GM21619 (cell line): ENCODE results near the gene C10orf105.

Source experiments
- ATAC-seq: cut with Tn5 transposase; IDR thresholded peaks from one replicate; pipeline ENCODE4 v1.9.1; 2021; ENCODE audit not compliant: unreplicated experiment

C10orf105 gene

DNA sequence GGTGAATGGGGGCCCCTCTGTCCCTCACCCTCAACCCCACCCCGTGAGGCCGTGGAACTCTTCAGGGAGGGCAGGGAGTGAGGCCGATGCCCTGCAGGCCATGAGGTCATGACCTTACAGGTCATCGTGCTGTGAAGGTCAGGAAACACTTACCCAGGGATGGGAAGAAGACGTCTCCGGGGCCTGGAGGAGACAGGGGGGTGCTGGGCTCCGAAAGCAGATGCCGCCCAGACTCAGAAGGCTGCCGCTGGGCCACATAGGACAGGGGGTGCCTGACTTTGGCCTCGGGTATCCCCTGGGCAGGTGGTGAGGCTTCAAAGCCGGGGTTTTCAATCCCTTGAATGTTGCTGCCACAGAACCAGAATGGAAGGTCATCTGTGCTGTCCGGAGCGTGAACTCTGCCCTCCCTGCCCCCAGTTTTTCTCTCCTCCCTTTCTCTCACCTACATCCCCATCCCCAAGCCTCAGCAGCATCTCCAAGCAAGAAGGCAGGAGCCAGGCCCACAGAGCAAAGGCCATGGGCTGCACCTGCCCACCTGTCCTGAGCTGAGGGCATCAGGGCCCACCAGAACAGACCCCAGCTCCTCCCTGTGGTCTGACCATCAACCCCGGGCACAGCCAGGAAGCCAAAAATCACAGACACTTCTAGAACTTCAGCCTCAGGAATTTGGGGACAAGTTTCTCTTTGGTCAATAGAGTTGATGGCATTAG, 32.1 kb upstream of the C10orf105 start:
- no peak for ATAC-seq

DNA sequence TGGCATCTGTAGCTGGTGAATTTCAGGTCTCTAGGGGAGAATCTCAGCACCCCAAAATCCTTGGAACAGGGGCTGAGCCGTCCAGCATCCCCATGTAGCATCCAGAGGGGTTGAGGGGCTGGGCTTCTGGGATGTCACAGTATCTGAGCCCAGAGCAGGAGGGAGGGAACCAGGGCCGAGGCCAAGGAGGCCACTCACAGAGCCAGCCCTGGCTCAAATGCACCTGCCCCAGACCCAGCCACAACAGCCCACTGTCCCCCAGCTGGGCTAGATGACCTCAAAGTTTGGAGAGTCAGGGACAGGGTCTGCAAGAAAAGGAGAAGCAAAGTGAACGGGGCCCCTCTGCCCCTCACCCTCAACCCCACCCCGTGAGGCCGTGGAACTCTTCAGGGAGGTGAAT, 31.4 kb upstream of the C10orf105 start:
- no peak for ATAC-seq

DNA sequence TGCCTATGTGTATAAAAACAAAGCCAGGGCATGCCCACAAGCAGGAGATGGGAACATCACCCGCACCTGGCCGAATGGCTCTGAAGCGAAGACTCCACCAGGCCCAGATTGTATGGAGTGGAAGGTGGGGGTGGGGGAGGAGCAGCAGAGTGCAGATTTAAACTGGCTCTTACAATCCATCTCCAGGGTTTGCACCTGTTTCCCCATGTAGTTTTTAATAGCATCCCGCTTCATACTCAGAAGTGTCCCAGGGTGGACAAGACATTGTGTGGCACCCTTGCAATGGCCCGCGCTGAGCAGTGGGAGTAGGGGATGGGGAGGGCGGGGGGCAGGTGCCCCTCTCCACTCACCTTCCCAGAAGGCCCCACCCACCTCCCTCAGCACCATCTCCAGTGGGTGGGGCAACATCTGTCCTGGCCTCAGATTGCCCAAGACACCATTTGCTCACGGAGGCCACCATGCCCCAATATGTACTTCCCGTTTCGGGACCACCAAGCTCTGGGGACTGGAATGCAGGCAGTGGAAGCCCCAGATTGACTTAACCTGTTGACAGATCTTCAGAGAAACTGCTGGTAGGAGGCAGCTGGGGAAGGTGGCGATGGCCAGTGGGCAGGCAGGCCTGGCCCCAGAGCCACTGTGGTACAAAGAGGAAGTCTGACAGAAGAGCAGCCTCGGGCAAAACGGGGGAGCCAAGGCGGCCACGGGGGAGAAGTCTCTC, 30.7 kb upstream of the C10orf105 start:
- no peak for ATAC-seq

DNA sequence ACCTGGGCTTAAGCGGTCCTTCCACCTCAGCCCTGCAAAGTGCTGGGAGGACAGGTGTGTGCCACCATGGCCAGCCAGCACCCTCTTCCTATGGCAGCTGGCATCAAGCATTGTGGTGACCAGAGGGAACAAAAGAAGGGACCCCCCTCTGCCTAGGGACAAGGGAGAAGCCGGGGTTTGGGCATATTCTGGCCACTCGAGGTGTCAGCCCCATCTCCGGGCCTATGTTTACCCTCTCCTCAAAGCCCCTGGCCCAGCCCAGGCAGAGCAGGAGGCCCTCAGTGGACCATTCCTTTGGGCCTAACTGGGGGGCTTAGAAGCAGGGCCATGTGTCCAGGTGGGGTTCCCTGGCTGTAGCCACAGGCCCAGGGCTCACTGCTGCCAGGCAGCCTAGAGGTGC, 29.8 kb upstream of the C10orf105 start:
- ATAC-seq: no peak

DNA sequence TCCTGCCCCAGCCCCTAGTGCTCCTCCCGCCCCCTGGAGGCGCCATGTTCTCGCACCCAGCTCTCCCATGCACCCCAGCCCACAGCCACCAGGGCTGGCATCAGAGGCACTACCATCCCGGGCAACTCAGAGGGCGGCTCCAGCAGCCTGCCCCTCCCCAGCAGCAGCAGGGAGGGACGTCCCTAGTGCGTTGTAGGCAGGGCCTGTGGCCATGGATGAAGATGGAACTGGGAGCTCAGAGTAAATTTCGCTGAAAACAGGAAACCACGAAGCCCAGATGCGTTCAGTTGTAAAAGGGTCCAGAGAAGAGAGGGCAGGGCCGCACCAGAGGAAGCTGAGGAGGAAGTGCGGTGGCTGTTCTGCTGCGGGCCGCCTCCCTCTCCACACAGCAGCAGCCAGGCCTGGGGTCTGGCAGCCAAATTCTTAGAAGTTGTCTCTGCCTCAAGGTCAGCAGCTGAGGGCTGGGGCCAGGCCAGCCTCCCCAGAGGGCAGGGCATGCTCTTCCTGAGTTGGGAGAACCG, 29.2 kb upstream of the C10orf105 start:
- no peak for ATAC-seq

DNA sequence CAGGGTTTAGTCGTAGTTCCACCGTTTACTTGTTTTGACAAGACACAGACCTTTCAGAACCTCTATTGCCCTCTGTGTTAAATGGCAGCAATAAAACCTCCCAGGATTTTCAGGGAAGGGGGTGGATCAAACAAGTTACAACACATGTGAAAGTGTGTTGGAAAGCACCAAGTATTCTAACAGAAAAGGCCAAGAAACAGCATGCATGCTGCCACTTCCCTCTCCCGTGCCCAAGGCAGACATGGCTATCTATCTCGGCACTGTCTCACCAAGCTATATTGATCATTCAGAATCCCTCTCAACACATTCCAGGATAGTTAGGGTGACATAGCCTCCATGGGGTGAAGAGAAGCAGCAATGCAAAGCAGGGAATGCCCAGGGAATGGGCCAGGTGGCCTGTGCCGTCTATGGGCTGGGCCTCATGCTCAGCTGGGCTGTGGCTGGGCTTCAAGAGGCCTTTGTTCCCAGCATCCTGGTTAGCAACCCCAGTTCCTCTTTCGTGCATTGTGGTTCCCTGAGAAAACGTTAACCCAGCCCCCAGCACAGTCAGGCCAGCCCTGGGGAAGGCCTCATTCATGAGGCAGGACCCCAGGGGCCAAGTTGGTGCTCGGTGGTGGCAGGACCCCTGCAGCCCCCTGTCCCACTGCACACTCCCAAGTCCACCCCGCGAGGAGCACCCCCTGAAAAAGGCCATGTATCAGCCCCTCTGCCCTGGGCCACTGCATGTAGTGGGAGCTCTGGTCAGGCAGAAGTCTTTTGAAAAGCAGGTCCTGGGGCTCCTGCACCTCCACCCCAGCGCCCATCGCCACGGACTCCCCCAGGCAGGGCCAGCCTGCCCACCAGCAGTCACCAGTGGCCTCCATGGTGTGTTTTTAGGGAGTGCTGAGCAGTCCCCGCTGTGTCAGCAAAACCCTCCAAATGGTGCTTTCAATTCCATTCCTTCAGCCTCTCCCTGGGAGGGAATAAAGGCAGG, 28.3 kb upstream of the C10orf105 start:
- no peak for ATAC-seq

DNA sequence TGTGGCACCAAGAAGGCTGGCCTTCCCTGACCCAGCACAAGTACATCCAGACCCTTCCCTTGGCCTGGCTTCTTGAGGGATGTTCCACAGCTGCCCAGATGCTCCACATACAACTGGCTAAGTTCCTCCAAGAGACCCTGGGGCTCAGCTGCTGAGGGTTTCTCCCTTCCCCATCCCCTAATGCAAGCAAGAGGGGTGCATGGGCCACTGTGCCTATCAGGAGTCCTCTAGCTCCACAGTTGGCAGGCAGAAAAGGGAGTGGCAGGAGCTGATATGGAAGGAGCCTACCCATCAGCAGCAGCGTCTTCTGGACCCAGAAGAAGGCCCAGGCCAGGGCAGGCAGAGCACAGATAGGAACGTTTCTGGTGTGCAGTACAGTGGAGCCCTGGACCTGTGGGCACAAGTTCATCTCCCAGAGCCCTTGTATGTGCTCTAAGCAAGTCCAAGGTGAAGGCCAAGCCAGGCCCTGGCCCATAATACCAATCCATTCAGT, 27.5 kb upstream of the C10orf105 start:
- ATAC-seq: no peak

DNA sequence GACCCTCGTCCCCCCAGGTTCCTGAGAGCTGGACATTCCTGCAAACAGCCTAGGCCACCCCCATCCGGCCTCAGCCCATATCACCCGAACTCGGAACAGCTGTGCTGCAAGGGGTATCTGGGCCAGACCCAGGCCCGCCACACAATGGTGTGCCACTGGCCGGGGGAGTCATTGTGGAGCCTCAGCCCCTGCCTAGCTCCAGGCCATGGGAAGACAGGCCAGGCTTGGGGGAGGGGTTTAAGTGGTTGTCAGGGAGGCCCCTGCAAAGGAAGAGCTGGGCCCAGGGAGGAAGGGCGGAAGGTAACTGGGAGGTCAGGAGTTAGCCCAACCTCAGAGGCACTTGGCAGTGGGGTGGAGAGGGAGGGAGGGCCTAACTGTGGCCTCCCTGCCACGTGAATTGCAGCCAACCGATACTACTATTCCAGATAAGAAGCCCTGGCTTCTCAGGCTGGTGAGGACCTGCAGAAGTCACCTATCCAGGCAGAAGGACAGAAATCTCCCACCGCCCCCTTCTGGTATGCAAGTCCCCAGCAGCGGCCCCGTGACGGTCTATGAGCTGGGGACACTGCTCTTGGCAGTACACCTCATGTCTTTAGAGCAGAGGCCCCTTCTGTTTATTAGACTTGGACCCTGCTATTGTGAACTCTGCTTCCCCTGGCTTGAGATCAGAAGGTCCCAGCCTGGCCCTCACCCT, 26.9 kb upstream of the C10orf105 start:
- ATAC-seq: no peak

DNA sequence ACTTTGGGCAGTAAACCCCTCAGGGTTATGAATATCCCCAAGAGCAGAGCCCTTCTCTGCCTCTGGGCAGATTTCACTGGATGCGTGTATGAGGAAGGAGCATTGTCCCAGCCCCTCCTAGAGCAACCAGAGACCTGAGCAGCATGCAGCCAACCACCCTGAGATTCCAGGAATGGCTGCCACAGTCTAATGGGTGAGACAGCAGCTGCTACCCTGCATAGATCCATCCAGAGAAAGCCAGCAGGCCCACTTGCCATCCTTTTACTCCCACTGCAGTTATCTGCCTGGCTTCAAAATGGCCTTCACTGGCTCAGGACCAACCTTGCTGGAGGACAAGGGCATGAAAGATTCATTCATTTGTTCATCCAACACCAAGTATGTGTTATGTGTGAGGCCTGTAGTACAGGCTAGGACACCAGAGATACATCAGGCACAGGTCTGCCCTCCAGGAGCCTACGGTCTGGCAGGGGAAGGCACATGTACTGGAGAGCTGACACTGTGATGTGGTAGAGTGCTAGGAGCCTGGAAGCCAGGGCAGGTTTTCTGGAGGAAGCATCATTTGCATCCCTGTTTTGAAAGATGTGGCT, 26.2 kb upstream of the C10orf105 start:
- no peak for ATAC-seq

DNA sequence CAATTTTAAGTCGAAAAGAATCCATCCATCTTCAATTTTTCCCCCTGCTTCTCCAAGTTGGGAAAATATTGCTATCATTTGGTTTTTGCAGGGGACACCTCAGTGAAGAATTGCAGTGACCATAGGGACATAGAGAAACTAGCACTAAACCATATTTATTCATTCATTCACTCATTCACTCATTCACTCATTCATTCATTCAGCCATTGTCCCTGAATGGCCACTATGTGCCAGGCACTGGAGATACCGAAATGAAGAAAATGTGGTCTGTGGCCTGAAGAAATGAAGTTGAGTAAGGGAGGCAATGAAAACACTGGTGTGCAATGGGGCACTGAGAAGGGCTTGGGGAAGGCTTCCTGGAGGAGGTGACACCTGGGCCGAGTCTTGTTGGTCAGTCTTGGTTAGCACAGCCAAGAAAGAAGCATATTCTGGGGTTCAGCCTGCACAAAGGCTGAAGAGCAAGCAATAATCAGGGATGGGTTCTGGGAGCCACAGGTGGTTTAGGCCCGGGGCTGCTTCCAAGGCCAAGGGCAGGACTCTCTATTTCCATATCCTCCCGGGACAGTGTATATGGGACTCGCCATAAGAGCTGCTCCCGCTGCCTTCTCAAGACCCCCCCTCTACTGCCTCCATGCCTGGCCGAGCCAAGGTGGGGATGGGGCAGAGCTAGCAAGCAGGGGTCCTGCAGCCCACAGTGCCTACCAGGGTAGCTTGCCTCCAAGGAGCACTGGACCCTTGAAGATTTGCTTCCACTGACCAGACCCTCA, 25.5 kb upstream of the C10orf105 start:
- no peak for ATAC-seq

DNA sequence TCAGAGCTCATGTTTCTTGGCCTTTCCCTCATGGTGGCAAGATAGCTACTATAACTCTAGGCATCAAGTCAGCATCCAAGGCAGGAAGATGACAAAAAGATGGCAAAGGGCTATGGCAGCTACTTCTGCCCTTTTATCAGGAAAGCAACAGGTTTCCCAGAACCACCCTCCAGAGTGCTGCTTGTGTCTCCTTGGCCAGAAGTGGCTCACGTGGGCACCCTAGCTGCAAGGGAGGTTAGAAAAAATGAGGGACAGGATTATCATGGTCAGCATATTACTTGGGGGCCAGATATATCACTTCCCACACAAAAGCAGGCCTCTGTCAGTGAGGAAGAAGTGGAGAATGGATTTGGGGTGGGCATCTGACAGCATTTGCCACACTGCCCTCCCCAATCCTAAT, 24.3 kb upstream of the C10orf105 start:
- ATAC-seq: no peak

DNA sequence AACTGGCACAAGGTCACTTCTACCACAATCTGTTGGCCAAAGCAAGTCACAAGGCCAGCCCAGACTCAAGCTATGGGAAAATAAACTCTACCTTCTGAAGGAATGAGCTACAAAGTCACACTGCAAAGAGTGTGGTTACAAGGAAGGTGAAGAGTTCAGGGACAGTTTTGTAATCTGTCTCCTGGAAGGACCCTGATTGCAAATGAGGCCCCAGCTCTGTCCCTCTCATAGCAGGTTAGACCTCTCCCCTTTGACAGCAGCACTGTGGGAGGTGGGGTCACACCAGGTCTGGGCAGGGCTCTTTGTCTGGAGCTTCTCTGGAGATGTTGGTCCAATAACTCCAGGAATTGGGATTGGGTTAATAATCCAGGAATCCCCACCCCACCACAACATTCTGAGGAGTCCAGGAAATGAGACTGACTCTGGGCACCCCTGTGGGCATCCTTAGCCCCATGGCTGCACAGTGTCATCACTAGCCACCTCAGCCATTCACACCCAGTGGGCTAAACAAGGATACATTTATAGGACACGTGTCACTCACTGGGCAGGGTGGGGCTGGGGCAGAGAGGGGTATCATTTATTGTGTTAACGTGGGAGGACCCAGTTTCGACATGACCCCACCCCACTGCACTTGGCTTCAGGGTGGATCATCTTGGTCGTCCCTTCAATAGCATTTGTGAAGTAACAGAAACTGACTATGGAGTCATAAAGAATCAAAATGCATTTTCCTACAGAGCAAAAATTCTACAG, 23.7 kb upstream of the C10orf105 start:
- ATAC-seq: no peak

DNA sequence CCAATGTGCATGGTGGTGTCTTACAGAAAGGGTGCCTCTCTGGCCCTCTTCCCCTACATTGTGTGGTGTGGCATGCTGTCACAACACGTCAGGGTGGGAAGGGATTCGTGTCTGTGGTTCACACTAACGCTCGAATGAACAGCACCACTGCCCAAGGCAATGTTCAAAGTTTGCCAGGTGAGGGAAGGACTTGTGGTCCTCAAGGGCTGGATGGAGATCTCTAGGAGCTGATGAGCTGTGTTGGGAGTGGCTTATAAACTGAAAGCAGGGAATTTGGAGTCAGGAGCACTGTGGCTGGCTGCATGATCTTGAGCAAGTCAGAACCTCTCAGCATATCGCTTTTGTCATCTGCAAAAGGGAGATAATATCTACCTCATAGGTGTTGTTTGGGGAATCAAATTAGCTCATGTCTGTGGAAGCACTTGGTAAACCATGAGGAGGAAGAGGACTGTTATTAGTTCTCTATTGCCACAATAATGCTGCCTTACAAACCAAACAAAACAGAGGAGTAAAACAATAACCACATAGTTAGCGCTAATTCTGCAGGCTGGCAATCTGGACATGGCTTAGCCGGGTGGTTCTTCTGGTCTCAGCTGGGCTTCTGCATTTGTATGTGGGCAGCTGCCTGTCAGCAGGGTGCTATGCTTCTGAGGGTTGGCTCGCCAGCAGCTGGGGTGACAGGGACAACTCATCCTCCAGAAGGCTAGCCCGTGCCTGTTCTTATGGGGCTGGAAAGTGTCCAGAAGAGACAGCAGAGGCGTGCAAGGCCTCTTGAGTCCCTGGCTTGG, 22.9 kb upstream of the C10orf105 start:
- no peak for ATAC-seq

DNA sequence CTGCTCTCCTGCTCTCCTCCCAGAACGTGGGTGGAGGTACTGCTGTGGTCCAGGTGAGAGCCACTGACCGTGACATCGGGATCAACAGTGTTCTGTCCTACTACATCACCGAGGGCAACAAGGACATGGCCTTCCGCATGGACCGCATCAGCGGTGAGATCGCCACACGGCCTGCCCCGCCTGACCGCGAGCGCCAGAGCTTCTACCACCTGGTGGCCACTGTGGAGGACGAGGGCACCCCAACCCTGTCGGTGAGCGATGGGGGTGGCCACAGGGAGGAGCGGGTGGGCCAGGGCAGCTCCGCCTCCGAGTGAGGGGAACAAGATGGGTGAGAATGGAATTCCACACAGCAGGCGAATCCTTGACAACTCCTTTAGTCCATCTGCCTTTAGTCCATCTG, 22.1 kb upstream of the C10orf105 start:
- no peak for ATAC-seq

DNA sequence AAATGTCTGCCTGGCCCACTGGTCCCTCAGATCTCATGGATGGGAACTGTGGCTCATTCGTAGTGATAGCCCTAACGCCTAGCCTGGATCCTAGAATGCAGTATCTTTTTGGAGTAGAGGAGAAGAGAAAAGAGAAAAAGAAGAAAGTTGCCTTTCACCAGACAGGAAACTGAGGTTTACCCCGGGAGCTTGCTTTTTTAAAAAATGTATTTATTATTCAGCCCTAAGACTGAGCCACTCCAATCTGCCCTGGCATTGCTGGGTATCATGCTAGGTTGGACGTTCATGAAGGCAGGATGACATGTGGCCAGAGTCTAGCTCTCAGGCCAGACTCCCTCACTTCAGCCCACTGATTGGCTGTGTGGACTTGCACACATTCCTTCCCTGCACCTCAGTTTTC, 21.5 kb upstream of the C10orf105 start:
- no peak for ATAC-seq

DNA sequence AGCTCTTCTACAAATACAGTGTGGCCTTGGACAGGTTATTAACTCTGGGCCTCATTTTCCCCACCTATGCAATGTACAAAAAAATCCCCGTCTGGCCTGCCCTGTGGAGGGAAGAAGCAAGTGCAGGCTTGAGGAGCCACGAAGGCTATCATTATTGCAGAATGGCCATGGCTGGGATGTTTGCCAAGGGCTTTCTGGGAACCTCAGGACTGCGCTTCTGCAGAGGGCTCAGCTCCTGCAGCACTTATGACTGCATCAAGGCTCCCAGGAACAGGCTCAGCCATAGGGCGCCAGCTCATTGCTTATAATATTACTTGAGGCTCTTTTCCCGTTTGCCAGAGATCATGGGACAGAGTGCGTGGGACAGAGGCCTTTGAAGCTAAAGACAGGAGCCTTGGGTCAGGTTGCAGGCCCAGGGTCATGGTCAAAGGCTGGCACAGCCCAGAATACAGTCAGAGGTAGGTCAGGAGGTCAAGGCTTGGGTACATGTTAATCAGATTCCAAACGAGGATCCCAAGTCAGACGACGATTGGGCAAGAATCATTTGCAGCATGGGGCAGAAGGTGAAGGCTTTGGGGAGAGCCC, 20.6 kb upstream of the C10orf105 start:
- ATAC-seq: no peak

DNA sequence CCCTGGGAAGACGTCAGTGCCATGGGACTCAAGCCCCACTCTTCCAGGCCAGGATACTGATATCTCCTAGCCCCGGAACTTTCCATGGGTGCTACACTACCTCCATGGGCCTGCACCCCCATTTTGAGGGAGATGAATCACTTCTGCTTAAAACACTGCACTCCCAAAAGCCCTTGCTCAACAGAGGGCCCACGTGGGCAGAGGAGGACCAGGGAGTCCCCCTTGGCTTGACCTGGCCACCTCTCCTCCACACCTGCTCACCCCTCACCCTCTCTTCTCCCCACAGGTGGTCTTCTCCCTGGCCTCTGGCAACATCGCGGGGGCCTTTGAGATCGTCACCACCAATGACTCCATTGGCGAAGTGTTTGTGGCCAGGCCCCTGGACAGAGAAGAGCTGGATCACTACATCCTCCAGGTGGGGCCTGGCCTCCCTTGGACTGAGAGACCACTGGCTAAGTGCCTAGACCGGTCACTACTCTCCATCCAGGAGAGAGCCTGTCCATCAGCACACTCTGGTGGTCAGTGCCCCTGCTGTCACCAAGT, 19.9 kb upstream of the C10orf105 start:
- ATAC-seq: no peak
